ENCODE data around the gene SLC2A4RG. TPM values are rescaled to one million over a fixed set of nuclear protein-coding genes. Genes with fewer than 3 reads are reported as not detected.

SLC2A4RG gene
- total and polyA plus RNA-seq, 2 of the 13 experiments (the other 11 are each of a cell fraction or from before 2014, with no cell fraction given), result 91.4 to 95.9 TPM

GRCh38 chr20:63740627-63741353 is 1.2 kb downstream of the SLC2A4RG start (continued):
- peak; percentile 89 for TF ChIP-seq ARID5B (CRISPR knock-in tag; IDR thresholded peaks at IDR 0.05)
- no peak for TF ChIP-seq CHD2 (IDR thresholded peaks at IDR 0.05; ENCODE audit: low read depth, low read length)
- peak; percentile 87 for TF ChIP-seq GATAD1 (CRISPR knock-in tag; IDR thresholded peaks at IDR 0.05)
- peak; percentile 96 for TF ChIP-seq PAXIP1 (CRISPR knock-in tag; conservative IDR thresholded peaks at IDR 0.05)
- peak; percentile 36; the same call in 1 of the 2 replicates for TF ChIP-seq CENPBD1 (CRISPR knock-in tag; IDR thresholded peaks at IDR 0.05; ENCODE audit: borderline replicate concordance, low read depth)
- peak; percentile 36; the same call in 1 of the 2 replicates for TF ChIP-seq SMC3 (IDR thresholded peaks at IDR 0.05; ENCODE audit: low read length)
- TF ChIP-seq ATF4 (CRISPR knock-in tag; IDR thresholded peaks at IDR 0.05), result no peak
- TF ChIP-seq PBX2 (CRISPR knock-in tag; IDR thresholded peaks at IDR 0.05), result no peak
- peak; percentile 95 for TF ChIP-seq ZNF33B (CRISPR knock-in tag; IDR thresholded peaks at IDR 0.05)
- peak; percentile 35; the same call in 1 of the 2 replicates for TF ChIP-seq AHDC1 (CRISPR knock-in tag; IDR thresholded peaks at IDR 0.05; ENCODE audit: borderline replicate concordance)

All from HepG2 (cell line).